ENCODE results near the gene OGFR.

OGFR gene

DNA sequence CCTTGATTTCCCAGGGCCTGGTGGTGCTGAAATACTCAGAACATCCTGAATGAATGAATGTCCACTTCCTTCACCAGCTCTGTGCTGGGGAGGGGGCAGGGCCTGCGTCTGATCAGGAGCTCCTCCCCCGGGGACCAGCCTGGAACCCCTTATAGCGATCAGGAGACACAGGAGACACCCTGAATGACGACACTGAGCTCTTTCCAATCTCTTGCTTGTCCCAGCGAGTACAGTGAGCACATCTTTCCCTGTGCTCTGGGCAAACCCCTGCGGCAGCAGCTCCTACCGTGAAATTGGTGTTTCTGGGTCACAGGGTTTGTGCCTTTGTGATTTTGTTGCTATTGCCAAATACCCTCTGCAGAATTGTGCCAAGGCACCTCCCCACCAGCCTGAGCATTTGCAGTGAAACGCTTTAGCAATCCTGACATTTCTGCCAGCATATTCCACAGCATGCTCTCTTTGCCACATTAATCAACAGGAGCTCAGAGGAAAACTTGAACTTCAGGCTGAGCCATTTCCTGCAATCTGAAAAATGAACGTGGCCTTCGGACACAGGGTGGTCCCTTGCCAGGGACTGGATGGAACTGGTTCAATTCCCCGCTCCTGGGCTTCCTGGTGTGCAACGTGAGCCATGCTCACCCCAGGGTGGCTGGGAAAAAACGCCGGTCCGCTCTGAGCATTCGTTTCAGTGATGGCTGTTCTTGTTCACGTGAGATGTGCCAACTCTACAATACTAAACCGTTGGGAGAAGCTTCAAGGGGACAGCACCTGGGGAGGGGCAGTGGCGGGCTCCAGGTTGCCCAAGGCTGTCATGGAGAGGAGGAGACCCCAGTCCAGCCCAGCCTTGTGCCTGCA lies 31.4 kb upstream of the OGFR start:
- H3K27me3 Mint-ChIP-seq = no peaks in the 10 kb centered on the region
- peak; percentile 46 for ATAC-seq (replicated peaks)
- H3K9me3 Mint-ChIP-seq = no peaks in the 10 kb centered on the region
- peaks cover 25 to 29% of the 10 kb centered on the region in 2 donors for H3K4me1 Mint-ChIP-seq (ENCODE audit: low read depth in 2 of 2)
- peak overlapping the region in 1 of 2 donors; percentile 12 for H3K4me3 Mint-ChIP-seq
- no peaks in the 10 kb centered on the region for H3K36me3 Mint-ChIP-seq (ENCODE audit: insufficient read depth)
- peak overlapping the region in 1 of 2 donors; percentile 23 for H3K27ac Mint-ChIP-seq
- no peak for DNase-seq

DNA sequence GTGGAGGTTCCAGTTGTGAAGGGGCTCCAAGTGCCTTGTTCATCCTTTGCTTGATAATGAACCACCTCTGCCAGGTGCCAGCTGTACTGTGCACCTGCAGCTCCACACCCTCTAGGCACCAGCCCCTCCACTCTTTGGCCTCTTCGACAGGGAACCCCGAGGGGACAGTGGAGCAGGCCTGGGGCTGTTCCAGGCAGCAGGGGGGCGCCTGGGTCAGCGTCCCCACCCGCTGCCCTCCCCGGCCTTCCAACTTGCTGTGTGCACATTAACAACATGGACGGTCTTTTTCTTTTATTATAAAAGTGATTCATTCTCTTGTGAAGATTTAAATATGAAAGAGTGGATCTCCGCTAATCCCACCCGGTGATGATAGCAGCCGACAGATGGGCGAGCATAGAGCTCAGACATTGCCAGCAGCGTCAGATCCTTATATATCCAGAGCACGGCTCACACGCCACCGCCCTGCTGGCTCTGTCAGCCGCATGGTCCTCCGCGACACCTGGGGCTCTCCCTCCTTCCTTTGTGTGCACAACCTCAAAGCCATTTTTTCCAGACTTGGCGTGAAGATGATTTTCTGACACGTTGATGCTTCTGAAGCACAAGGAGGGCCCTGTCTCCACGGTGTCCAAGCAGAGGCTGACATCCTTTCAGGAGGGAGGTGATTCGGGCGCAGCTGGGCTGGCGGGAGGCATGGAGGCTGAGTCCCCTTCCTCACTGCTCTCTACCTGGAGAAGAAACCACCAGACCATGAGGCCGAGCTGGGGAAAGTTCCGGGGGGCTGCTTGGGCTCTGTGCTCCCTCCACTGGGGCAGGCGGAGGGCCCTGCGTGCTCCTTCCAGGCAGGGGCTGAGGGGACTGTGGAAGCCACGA lies 30.6 kb upstream of the OGFR start:
- Mint-ChIP-seq H3K4me3 (no peak overlapping the region), H3K36me3 (ENCODE audit: insufficient read depth) (no peaks in the 10 kb centered on the region), H3K27me3 (no peaks in the 10 kb centered on the region), H3K4me1 (ENCODE audit: low read depth in 2 of 2) (peaks cover 20 to 25% of the 10 kb centered on the region in 2 donors), H3K9me3 (no peaks in the 10 kb centered on the region), H3K27ac (peak overlapping the region in 1 of 2 donors; percentile 60)
- ATAC-seq (replicated peaks) (no peak), DNase-seq (no peak)

DNA sequence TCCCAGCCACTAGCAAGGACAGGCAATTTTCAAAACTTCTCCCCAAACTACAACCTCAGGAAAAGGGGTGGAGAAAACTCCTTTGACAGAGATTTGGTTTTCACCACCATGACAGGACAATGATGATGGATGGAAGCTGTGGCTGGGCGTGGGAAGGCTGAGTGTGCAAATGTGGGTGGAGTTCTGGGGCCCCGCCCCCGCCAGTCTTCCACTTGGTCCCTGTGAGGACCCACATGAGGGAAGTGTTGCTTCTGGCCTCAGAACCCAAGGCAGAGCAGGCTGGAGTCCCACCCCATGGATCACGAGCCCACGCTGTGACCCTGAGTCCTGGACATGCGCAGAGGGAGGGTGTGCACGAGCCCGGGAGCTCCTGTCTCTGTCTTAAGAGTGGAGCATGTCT lies 29.9 kb upstream of the OGFR start:
- Mint-ChIP-seq H3K27me3 (no peaks in the 10 kb centered on the region), H3K36me3 (ENCODE audit: insufficient read depth) (no peaks in the 10 kb centered on the region), H3K9me3 (no peaks in the 10 kb centered on the region), H3K4me3 (no peak overlapping the region), H3K27ac (peak overlapping the region in 1 of 2 donors; percentile 60), H3K4me1 (ENCODE audit: low read depth in 2 of 2) (peaks cover 19 to 25% of the 10 kb centered on the region in 2 donors)
- DNase-seq (no peak), ATAC-seq (replicated peaks) (no peak)

DNA sequence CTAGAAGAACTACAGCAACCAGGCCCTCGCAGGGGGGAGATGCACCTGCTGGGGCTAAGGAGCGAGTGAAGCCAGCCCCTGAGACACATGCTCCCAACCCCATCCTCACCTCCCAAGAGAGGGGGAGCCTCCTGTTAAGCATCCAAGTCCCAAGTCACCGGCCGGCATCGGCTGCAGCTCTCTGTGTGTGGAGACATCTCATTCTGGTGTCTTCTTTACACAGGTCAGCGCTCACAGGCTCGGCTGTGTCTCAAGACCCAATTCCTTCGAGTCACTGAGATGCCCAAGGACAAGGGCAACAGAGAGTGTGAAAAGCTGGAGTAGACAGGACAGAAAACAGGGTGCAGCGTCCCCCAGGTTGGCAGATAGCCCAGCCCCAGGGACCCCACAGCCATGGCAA lies 29.4 kb upstream of the OGFR start:
- Mint-ChIP-seq H3K4me3 (peak overlapping the region in 1 of 2 donors; percentile 85), H3K4me1 (ENCODE audit: low read depth in 2 of 2) (peaks cover 19 to 25% of the 10 kb centered on the region in 2 donors), H3K27ac (peak overlapping the region in 1 of 2 donors; percentile 97), H3K36me3 (ENCODE audit: insufficient read depth) (no peaks in the 10 kb centered on the region), H3K9me3 (no peaks in the 10 kb centered on the region), H3K27me3 (no peaks in the 10 kb centered on the region)
- no peak for ATAC-seq (replicated peaks)
- DNase-seq = no peak

DNA sequence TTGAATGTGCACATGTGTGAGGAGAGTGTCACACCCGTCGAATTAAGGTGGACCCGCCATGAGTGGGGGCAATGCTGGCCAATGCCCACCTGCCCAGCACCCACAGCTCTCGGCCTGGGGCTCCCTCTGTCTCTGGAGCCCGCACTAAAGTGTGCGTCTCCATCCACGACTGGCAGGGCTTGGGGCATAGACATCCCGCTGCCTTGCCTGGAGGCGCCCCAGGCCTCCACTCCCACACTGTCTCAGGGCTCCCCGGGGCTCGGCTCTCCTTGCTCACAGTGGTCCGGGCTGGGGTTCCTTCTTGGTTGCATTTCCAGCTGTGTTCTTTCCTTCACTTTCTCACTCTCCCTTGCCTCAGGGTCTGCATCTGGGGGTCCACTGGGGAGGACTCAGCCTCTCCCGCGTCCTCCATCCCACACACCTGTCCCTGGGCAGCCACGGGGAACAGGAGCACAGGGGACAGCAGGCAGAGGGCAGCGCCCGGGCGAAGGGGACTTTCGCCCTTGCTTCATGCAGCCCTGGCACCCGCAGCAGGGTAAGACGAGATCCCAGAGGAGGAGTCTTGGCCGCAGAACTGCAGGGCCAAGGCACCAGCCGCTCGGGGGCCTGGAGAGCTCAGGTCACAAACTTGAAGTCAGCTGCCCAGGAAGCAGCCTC lies 28.5 kb upstream of the OGFR start:
- Mint-ChIP-seq H3K9me3 (no peaks in the 10 kb centered on the region), H3K4me1 (ENCODE audit: low read depth in 2 of 2) (peaks cover 19 to 25% of the 10 kb centered on the region in 2 donors), H3K27ac (peak overlapping the region; percentile 93 to 97), H3K36me3 (ENCODE audit: insufficient read depth) (no peaks in the 10 kb centered on the region), H3K27me3 (no peaks in the 10 kb centered on the region), H3K4me3 (peak overlapping the region; percentile 72 to 85)
- ATAC-seq (replicated peaks) = no peak
- no peak for DNase-seq

DNA sequence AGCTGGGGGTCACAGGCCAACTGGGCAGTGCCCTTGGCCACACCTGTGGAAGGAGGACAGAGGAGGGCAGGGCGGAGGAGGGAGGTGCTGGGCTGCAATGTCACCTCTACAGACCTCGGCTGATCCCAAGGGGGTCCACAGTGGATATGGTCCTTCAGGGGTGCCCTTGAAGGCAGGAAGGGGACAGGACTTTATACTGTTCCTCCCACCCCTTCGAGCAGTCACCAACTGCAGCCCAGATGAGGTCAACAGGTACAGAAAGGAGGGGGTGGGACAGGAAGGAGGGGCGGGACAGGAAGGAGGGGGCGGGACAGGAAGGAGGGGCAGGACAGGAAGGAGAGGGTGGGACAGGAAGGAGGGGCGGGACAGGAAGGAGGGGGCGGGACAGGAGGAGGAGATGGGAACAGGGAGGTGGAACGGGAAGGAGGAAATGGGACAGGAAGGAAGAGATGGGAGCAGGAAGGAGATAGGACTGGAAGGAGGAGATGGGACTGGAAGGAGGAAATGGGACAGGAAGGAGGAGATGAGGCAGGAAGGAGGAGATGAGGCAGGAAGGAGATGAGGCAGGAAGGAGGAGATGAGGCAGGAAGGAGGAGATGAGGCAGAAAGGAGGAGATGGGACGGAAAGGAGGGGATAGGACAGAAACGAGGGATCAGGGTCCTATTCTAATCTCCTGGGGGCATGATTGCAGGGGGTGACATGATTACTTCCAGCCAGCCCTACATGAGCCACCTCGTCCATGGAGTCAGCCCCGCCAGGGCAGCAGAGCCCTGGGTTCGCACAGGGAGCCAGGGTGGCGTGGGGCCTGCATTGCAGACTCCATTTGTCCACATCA lies 27.7 kb upstream of the OGFR start:
- DNase-seq (peak; percentile 17 to 30 (median 27)), ATAC-seq (replicated peaks) (peak; percentile 82)
- Mint-ChIP-seq H3K27ac (peak overlapping the region; percentile 93 to 97), H3K36me3 (ENCODE audit: insufficient read depth) (no peaks in the 10 kb centered on the region), H3K4me1 (ENCODE audit: low read depth in 2 of 2) (peaks cover 19 to 25% of the 10 kb centered on the region in 2 donors), H3K9me3 (no peaks in the 10 kb centered on the region), H3K27me3 (no peaks in the 10 kb centered on the region), H3K4me3 (peak overlapping the region; percentile 72 to 85)

DNA sequence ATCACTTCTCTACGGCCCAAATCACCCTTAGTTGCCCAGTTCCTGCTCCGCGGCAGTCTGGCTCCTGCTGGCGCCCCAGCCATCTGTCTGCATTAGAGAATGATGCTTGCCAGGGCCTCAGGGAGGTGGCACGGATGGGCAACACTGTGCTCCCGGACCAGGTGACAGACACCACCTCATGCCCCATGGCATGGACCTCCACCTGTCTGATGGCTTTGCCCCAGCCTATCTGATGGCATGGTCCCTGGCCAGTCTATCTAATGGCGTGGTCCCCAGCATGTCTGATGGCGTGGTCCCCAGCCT lies 27.2 kb upstream of the OGFR start:
- Mint-ChIP-seq H3K4me3 (peak overlapping the region; percentile 72 to 85), H3K4me1 (ENCODE audit: low read depth in 2 of 2) (peaks cover 21 to 25% of the 10 kb centered on the region in 2 donors), H3K27me3 (no peaks in the 10 kb centered on the region), H3K36me3 (ENCODE audit: insufficient read depth) (no peaks in the 10 kb centered on the region), H3K9me3 (no peaks in the 10 kb centered on the region), H3K27ac (peak overlapping the region; percentile 93 to 97)
- DNase-seq (no peak), ATAC-seq (replicated peaks) (no peak)

DNA sequence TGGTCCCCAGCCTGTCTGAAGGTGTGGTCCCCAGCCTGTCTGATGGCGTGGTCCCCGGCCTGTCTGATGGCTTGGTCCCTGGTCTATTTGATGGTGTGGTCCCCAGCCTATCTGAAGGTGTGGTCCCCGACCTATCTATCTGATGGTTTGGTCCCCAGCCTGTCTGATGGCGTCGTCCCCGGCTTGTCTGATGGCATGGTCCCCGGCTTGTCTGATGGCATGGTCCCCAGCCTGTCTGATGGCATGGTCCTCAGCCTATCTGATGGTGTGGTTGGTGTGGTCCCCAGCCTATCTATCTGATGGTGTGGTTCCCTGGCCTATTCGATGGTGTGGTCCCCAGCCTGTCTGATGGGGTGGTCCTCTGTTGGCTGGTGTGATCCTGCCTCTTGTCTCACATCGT lies 26.6 kb upstream of the OGFR start:
- Mint-ChIP-seq H3K27ac (peak overlapping the region in 1 of 2 donors; percentile 35), H3K4me1 (ENCODE audit: low read depth in 2 of 2) (peaks cover 24% of the 10 kb centered on the region in 2 donors), H3K36me3 (ENCODE audit: insufficient read depth) (no peaks in the 10 kb centered on the region), H3K27me3 (no peaks in the 10 kb centered on the region), H3K9me3 (no peaks in the 10 kb centered on the region), H3K4me3 (no peak overlapping the region)
- ATAC-seq (replicated peaks) (no peak), DNase-seq (no peak)

DNA sequence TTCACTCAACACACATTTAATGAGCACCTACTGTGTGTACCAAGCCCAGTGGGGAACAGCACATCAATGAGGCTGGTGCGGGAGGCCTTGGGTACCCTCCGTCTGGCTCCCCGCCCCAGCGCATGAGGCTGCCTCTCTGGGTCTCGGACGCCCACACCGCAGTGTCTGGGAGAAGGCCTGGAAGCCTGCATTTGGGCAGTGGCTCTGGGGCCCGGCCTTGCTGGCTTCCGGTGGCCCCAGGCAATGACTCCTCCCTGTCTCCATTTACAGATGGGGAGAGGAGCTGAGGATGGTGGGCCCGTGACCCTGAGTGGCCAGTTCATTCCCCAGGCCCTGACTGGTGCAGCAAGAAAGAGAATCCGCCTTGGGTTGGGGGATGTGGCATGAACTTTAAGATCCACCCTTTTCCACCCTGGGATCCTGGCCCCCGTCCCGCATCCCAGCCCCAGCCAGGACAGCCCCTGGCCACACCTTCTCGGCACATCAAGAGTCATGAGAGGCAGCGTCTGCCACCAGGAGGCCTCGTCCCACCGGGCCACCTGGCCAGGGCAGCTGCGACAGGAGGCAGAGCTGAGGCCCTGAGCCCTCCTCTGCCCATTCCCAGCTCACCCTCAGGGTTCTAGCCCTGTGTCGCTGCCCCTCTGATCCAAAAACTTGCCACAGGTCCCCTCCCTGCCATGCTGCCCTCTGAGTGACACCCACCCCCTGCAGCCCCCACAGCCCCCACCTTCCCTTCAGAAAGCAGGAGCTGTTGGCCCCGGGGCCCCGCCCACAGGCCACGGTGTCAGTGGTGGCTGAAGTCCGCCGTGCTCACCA lies 25.8 kb upstream of the OGFR start:
- Mint-ChIP-seq H3K27ac (peak overlapping the region in 1 of 2 donors; percentile 35), H3K4me3 (peak overlapping the region in 1 of 2 donors; percentile 27), H3K4me1 (ENCODE audit: low read depth in 2 of 2) (peaks cover 22 to 24% of the 10 kb centered on the region in 2 donors), H3K27me3 (no peaks in the 10 kb centered on the region), H3K9me3 (no peaks in the 10 kb centered on the region), H3K36me3 (ENCODE audit: insufficient read depth) (no peaks in the 10 kb centered on the region)
- no peak for DNase-seq
- no peak for ATAC-seq (replicated peaks)

DNA sequence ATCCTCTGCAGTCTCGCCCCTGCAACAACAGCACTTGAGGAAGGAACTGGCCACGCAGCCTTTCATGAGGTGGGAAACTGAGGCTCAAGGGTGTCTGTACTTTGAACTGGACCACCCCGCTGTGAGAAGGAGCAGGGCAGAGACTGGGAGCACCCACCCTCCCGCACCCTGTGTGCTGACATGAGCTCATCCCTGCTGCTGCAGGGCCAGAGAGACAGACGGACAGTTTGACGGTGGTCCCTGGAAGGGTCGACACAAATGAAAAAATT lies 25.3 kb upstream of the OGFR start:
- no peaks in the 10 kb centered on the region for H3K27me3 Mint-ChIP-seq

DNA sequence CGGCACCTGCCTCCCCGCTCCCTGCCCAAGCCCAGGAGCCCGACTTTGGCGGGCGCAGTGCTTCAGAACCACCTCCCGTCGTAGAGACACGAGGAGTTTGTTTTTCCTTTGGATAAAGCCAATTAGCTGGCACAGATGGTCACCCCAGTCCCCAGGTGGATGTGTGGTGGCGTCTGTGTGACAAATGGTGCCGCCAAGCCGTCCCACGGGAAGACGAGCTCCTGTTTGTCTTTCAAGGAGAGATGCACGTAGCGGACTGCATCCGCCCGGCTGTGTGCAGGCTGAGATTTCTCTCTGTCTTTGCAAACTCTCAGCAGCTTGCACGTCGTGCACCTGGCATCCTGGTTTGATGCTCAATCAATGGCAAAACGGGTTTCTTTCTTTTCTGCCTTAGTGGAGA lies 24.4 kb upstream of the OGFR start:
- ATAC-seq (replicated peaks) (no peak), DNase-seq (no peak)
- H3K27me3 Mint-ChIP-seq = no peaks in the 10 kb centered on the region
- H3K4me3 Mint-ChIP-seq = no peak overlapping the region
- no peaks in the 10 kb centered on the region for H3K36me3 Mint-ChIP-seq (ENCODE audit: insufficient read depth)
- H3K9me3 Mint-ChIP-seq = no peaks in the 10 kb centered on the region
- H3K27ac Mint-ChIP-seq = no peak overlapping the region
- peaks cover 20 to 24% of the 10 kb centered on the region in 2 donors for H3K4me1 Mint-ChIP-seq (ENCODE audit: low read depth in 2 of 2)

More for the DNA sequence above, 25.3 kb upstream of the OGFR start:
- Mint-ChIP-seq H3K36me3 (ENCODE audit: insufficient read depth) (no peaks in the 10 kb centered on the region), H3K4me1 (ENCODE audit: low read depth in 2 of 2) (peaks cover 22 to 24% of the 10 kb centered on the region in 2 donors), H3K4me3 (no peak overlapping the region), H3K9me3 (no peaks in the 10 kb centered on the region), H3K27ac (peak overlapping the region in 1 of 2 donors; percentile 25)
- ATAC-seq (replicated peaks) = no peak
- no peak for DNase-seq

DNA sequence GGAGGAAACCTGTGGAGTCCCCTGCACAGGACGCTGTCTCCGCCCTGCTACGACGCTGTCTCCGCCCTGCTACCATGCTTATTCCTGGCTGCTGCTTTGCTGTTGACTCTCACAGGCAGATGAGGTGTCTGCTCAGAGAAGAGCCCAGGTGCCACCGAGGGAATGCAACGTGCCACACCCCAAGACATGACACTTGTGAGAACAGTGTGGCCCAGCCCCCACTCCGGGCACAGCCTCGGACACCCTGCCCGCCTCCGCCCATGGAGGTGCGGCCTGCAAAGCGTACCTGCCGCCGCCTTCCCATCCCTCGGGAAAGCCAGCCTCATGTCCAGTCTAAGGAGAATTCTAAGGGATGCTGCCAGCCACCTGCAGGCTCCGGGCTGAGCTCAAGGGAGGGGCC lies 23.9 kb upstream of the OGFR start:
- Mint-ChIP-seq H3K4me3 (no peak overlapping the region), H3K4me1 (ENCODE audit: low read depth in 2 of 2) (peaks cover 18 to 22% of the 10 kb centered on the region in 2 donors), H3K27me3 (no peaks in the 10 kb centered on the region), H3K27ac (no peak overlapping the region), H3K9me3 (no peaks in the 10 kb centered on the region), H3K36me3 (ENCODE audit: insufficient read depth) (no peaks in the 10 kb centered on the region)
- DNase-seq (no peak), ATAC-seq (replicated peaks) (no peak)
